NCI-H1048 (cell line): ENCODE measurements around the gene SLC22A7.

Experiments
- DNase-seq: peaks from one replicate; lab custom pipeline; 2025; lab: John Stamatoyannopoulos, UW

Gene SLC22A7

GRCh38 chr6:43283905-43284304, 14.2 kb upstream of the SLC22A7 start:
- no peak for DNase-seq

- DNase-seq, result no peak
Measured at GRCh38 chr6:43284991-43285781, 12.9 kb upstream of the SLC22A7 start.

GRCh38 chr6:43285832-43286231, 12.2 kb upstream of the SLC22A7 start:
- no peak for DNase-seq

GRCh38 chr6:43286456-43286979, 11.5 kb upstream of the SLC22A7 start:
- no peak for DNase-seq

GRCh38 chr6:43286980-43287716, 10.9 kb upstream of the SLC22A7 start:
- DNase-seq, result no peak

GRCh38 chr6:43287717-43288679, 10.1 kb upstream of the SLC22A7 start:
- DNase-seq, result no peak

- no peak for DNase-seq
Measured at GRCh38 chr6:43290339-43290904, 7.6 kb upstream of the SLC22A7 start.

- DNase-seq, result no peak
Measured at GRCh38 chr6:43290905-43291355, 7.1 kb upstream of the SLC22A7 start.

GRCh38 chr6:43291708-43292107, 6.4 kb upstream of the SLC22A7 start:
- DNase-seq, result no peak

GRCh38 chr6:43292341-43292740, 5.7 kb upstream of the SLC22A7 start:
- no peak for DNase-seq

GRCh38 chr6:43292763-43293318, 5.2 kb upstream of the SLC22A7 start:
- DNase-seq, result no peak

- no peak for DNase-seq
Measured at GRCh38 chr6:43293698-43294097, 4.4 kb upstream of the SLC22A7 start.

GRCh38 chr6:43294536-43294935, 3.5 kb upstream of the SLC22A7 start:
- no peak for DNase-seq

- no peak for DNase-seq
Measured at GRCh38 chr6:43295456-43295855, 2.6 kb upstream of the SLC22A7 start.

GRCh38 chr6:43296780-43297497, 1.1 kb upstream of the SLC22A7 start:
- no peak for DNase-seq

GRCh38 chr6:43298565-43299337, 691 bp downstream of the SLC22A7 start:
- DNase-seq, result no peak

- no peak for DNase-seq
Measured at GRCh38 chr6:43299338-43300293, 1.6 kb downstream of the SLC22A7 start.

GRCh38 chr6:43301081-43301870, 3.2 kb downstream of the SLC22A7 start:
- DNase-seq, result no peak
